Measurements from ENCODE around the gene SEZ6L2.
"Not testable (repeated sequence)": the region's sequence is repeated elsewhere in the genome, so short reads cannot be mapped to it uniquely, and the experiment has no call there.

The SEZ6L2 gene

DNA sequence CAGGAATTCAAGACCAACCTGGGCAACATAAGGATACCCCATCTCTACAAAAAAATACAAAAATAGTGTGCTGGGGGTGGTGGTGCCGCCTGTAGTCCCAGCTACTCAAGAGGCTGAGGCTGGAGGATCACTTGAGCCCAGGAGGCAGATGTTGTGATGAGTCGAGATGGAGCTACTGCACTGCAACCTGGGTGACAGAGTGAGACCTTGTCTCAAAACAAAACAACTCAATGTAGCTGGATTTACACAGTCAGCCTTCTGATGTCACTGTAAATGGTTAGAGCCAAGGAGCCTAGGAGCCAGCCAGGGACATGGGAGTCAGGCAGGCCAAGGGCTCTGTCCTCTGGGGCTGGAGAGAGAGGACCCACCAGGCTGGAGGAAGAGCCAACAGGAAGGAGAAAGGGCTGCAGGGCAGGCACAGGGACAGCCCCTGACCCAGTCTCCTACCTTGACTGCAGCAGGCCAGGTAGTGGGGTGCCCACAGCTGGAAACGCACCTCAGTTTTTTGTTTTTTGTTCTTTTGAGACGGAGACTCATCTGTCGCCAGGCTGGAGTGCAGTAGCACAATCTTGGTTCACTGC lies 44.7 kb downstream of the SEZ6L2 start:
- no peak for DNase-seq (ENCODE audit: low read depth)

DNA sequence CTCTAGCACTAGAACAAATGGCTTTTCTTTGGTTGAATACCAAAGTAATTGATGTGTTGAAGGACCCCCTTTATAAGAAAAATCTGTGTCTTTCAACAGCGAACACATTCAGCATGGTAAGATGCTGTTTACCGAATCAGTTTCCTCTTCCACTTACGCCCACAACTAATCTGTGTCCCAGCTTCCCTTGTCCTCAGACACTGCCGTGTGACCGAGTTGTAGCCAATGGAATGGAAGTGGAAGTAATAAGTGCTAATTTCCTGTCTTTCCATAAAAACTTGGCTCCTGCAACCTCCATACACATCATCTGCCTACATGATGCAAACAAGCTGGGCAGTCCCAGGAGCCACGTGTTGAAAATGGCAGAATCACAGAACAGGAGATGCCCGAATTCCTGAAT lies 46.7 kb downstream of the SEZ6L2 start:
- DNase-seq (ENCODE audit: low read depth), result no peak

DNA sequence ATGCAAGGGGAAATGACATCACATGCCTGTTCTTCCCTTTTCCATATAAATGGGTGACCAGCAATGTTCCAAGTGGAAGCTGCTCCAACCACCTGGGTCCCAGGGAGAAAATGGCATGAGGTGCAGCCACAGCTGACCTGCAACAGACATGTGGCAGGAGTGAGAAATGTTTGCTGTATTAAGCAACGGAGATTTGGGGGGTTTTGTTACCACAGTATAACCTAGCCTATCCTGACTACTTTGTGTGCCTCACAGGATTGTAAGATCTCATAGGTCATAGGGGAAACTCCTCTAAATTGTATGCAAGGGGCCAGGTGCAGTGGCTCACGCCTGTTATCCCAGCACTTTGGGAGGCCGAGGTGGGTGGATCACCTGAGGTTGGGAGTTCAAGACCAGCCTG lies 48.4 kb downstream of the SEZ6L2 start:
- no peak for DNase-seq (ENCODE audit: low read depth)

DNA sequence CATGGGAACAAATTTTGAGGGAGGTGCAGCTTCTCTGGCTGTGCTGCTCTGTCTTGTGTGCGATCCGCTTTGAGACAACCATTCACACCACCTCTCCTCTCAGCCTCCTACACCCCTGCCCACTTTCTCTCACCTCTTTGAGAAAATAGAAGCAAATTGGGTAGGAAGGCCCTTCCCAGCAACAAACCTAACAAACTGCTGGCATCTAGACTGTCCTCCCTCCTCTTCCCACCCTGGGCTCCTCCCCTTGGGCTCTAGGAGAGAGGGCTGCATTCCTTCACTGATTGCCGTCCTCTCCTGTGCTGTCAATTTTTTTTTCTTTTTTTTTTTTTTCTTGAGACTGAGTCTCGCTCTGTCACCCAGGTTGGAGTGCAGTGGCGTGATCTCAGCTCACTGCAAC lies 49.8 kb downstream of the SEZ6L2 start:
- DNase-seq (ENCODE audit: low read depth), result no peak

DNA sequence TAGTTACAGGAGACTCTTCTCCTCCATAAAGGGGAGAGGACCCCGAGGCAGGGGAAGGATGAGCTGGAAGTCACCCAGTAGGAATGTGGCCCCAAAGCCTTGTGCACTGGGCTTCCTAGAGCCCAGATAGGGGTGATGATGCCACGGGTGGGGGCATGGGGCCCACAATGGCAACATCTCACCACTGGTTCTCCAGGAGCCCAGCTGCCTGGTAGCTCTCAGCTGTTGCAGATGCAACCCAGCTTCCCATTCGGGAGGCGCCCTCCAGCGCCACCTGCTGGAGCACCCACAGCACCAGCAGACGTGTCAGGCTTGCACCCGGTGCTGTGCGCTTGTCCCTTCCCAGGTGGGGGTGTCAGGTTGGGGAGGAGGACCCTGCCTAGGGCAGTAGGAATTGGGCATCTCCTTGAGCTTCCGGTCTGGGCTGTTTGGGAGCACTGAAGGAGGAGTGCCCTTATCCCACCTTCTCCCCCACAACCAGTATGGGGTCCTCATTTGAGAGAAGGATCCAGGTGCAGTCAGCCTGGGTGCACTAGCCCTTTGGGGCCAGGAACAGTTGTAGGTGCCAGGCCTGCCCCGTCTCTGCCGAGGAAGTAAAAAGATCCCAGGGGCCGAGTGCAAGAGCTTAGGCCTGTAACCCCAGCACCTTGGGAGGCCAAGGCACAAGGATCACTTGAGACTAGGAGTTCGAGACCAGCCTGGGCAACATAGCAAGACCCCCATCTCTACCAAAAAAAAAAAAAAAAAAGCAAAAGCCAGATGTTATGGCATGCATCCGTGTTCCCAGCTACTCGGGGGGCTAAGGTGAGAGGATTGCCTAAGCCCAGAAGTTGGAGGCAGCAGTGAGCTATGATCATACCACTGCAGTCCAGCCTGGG lies 50.7 kb downstream of the SEZ6L2 start:
- DNase-seq (ENCODE audit: low read depth), result peak; percentile 43

DNA sequence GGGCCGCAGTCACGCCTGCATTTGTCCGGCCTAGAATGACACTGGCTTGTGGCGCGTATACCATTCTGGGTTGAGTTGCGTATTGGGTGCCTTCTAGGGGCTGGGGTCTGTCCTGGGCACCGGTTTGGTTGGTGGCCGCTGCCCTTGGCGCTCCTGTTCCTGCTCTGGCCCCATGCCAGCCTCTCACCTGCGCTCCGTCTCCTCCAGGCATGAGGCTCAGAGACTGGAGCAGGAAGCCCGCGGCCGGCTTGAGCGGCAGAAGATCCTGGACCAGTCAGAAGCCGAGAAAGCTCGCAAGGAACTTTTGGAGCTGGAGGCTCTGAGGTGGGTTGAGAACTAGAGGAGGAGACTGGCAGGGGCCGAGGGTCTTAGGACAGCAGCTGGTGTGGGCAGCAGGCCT lies 53.7 kb downstream of the SEZ6L2 start:
- DNase-seq (ENCODE audit: low read depth), result no peak

DNA sequence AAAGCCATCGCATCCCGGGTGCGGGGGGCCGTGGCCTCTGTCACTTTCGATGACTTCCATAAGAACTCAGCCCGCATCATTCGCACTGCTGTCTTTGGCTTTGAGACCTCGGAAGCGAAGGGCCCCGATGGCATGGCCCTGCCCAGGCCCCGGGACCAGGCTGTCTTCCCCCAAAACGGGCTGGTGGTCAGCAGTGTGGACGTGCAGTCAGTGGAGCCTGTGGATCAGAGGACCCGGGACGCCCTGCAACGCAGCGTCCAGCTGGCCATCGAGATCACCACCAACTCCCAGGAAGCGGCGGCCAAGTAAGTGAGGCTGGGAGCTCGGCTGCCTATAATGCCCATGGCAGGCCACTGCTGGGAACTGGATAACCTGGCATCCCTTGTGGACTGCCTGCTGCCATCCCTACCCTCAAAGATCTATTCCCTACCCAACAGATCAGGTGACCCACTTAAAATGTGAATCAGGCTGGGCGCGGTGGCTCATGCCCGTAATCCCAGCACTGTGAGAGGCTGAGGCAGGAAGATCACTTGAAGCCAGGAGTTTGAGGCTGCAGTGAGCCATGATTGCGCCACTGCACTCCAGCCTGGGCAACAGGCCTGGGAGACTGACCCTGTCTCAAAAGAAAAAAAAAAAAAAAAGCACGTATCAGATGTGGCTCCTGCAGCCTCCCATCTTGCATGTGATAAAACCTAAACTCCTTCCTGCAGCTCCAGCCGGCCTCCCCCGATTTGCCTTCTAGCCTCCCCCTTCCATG lies 54.6 kb downstream of the SEZ6L2 start:
- no peak for DNase-seq (ENCODE audit: low read depth)

DNA sequence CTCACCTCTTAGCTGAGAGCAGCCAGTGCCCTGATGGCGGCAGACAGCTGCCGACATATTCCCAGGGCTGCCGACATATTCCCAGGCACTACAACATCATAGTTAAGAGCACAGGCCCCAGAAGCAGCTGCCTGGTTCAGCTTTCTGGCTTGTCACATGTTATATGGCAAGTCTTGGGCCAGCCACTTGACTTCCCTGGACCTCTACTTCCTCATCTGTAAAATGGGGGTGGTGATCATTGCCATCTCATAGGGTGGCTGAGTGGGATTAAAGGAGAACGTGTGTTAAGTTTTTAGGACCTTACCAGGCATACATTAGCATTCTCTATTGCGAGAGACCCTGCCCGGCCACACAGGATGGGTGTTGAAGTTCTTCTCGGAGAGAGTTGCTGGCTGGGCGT lies 55.4 kb downstream of the SEZ6L2 start:
- no peak for DNase-seq (ENCODE audit: low read depth)

DNA sequence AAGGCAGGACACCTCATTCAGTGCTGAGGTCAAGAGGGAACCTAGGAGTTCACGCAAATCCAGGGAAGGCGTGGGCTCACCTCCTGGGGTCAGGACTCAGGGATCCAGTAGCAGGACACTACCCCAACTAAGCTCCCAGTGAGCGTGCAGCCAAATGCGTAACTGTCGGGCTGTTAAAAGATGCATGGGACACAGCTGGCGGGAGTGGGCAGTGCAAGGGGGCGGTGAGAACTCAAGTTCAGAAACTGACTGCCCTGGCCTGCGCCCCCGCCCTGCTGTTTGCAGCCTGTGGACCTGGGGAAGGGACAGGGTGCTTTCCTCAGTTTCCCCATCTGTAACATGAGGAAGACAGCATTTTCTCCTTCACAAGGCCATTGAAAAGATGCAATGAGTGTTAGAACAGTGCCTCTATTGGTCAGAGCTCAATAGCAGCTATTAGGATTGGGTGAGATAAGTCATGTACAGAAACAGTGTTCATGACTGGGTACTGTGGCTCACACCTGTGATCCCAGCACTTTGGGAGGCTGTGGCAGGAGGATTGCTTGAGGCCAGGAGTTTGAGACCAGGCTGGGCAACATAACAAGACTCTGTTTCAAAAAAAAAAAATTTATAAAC lies 56.5 kb downstream of the SEZ6L2 start:
- DNase-seq (ENCODE audit: low read depth), result no peak

DNA sequence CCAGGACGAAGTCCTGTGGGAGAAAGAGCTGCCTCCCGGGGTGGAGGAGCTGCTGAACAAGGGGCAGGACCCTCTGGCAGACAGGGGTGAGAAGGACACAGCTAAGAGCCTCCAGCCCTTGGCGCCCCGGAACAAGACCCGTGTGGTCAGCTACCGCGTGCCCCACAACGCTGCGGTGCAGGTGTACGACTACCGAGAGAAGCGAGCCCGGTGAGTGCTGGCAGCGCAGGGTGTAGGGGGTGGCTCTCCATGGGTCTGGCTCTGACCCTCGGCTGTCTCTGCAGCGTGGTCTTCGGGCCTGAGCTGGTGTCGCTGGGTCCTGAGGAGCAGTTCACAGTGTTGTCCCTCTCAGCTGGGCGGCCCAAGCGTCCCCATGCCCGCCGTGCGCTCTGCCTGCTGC lies 57.7 kb downstream of the SEZ6L2 start:
- no peak for DNase-seq (ENCODE audit: low read depth)

DNA sequence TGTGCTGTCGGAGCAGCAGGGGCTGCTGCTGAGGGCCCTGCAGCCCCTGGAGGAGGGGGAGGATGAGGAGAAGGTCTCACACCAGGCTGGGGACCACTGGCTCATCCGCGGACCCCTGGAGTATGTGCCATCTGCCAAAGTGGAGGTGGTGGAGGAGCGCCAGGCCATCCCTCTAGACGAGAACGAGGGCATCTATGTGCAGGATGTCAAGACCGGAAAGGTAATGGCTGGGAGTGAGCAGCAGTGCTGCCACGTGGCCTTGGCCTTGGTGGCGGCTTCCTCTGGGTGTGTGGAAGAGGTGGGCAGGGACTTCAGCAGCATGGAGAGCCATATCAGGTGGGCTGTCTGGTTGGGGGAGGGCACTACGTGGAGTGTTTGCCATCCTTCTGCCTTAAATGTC lies 59.1 kb downstream of the SEZ6L2 start:
- no peak for DNase-seq (ENCODE audit: low read depth)

DNA sequence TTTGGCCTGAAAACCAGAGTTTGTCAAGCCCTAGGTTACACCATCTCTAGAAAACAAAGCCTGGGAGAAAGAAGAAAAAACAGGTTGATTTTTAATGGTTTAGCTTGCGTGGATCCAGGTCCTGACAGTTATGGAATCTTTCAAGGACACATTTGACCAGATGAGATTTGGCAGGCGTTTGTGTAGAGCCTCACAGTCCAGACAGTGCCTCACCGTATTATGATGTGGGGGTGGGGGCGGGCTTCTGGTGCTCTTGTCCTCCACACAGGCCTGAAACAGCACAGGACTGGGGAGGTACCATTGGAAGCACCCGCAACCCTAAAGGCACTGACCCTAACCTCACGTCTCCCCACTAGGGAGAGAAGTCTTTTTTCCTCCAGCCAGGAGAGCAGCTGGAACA lies 59.5 kb downstream of the SEZ6L2 start:
- no peak for DNase-seq (ENCODE audit: low read depth)

DNA sequence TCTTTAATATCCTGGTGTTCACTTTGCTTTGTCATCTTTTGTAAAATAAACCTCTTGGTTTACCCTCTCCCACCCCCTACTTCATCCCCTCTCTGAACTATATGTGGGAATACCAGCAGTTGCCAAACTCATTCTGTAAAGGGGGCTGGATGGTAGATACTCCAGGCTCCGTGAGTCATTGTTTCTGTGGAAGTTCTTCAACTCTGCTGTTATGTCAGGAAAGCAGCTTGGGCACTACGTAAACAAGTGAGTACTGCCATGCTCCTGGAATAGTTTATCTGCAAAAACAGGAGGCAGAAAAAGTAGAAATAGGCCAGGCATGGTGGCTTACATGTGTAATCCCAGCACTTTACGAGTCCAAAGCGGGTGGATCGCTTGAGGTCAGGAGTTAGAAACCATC lies 61.5 kb downstream of the SEZ6L2 start:
- DNase-seq (ENCODE audit: low read depth), result no peak

DNA sequence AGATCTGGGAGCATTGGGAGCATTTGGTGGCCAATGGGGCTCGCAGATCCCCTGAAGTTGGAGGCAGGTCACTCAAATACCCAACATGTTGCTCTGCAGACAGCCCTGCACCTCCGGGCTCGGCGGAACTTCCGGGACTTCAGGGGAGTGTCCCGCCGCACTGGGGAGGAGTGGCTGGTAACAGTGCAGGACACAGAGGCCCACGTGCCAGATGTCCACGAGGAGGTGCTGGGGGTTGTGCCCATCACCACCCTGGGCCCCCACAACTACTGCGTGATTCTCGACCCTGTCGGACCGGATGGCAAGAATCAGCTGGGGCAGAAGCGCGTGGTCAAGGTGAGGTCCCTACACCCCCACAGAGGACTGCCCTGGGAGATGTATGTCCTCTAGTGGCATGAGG lies 62.7 kb downstream of the SEZ6L2 start:
- DNase-seq (ENCODE audit: low read depth), result no peak

DNA sequence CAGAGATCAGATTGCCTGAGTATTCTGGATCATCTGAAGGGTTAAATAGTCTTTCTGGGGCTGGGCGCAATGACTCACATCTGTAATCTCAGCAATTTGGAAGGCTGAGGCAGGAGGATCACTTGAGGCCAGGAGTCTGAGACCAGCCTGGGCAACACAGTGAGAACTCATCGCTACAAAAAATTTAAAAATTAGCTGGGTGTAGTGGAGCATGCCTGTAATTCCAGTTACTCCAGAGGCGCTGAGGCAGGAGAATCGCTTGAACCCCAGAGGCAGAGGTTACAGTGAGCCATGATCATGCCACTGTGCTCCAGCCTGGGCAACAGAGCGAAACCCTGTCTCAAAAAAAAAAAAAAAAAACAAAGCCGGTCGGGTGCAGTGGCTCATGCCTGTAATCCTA lies 63.4 kb downstream of the SEZ6L2 start:
- no peak for DNase-seq (ENCODE audit: low read depth)

DNA sequence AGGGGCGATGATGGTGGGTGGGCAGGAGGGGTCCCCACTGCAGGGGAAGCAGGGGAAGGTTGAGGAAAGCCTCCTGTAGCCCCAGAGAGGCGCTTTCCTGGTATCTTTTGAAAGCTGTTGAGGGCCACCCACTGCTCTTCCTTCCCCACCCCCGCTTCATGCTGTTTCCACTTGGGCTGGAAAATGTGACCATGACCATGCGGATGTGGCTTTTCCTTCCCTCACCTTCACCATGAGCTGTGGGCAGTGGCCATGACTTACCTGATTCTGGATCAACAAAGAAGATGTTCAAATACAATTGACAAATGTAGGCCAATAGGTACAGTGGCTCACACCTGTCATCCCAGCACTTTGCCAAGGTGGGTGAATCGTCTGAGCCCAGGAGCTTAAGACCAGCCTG lies 65.3 kb downstream of the SEZ6L2 start:
- DNase-seq (ENCODE audit: low read depth), result no peak

DNA sequence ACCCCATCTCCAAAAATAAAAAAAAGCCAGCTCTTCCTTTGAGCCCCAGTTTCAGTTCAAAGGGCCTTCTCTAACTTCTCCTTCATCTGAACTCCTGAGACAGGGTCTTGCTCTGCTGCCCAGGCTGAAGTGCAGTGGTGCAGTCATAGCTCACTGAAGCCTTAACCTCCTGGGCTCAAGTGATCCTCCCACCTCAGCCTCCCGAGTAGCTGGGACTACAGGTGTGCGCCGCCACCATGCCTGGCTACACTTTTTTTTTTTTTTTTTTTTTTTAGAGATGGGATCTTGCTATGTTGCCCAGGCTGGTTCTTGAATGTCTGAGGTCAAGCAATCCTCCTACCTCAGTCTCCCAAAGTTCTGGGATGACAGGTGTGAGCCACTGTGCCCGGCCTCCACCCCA lies 66.1 kb downstream of the SEZ6L2 start:
- not testable (repeated sequence) for DNase-seq (ENCODE audit: low read depth)

DNA sequence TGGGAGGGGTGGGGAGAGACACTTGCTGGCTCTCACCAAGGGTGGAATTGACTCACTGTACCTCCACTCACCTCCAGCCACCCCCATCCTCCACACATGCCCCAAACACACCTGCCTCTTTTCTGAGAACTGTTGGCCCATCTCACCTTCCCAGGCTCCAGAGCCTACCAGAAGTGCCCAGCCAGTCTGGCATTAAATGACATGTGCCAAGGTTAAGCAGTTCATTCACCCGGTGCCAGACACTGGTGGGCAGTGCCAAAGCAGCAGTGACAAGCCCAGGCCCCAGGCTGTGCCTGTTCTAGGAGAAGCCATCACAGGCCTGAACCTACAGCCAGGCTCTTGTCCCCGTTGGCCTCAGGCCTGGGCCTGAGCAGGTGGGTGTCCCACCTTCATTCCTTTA lies 67.9 kb downstream of the SEZ6L2 start:
- no peak for DNase-seq (ENCODE audit: low read depth)

DNA sequence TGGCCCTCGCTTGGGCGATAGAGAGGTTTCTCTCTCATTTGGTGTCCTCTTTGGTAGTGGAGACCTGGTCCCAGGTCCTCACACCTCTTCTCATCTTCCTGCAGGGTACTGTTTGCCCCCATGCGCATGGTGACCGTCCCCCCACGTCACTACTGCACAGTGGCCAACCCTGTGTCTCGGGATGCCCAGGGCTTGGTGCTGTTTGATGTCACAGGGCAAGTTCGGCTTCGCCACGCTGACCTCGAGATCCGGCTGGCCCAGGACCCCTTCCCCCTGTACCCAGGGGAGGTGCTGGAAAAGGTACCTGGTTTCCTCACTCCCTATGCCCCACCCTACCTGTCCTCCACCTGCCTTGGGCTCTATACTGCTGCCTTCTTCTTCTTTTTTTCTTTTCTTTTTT lies 68.6 kb downstream of the SEZ6L2 start:
- DNase-seq (ENCODE audit: low read depth), result no peak

DNA sequence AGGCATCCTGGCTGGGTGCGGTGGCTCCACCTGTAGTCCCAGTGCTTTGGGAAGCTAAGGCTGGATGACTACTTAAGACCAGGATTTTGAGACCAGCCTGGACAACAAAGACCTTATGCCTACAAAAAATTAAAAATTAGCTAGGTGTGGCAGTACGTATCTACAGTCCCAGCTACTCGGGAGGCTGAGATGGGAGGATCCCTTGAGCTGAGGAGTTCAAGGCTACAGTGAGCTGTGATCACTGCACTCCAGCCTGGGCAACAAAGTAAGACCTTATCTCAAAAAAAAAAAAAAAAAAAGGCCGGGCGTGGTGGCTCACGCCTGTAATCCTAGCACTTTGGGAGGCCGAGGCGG lies 73.0 kb downstream of the SEZ6L2 start:
- no peak for DNase-seq (ENCODE audit: low read depth)

DNA sequence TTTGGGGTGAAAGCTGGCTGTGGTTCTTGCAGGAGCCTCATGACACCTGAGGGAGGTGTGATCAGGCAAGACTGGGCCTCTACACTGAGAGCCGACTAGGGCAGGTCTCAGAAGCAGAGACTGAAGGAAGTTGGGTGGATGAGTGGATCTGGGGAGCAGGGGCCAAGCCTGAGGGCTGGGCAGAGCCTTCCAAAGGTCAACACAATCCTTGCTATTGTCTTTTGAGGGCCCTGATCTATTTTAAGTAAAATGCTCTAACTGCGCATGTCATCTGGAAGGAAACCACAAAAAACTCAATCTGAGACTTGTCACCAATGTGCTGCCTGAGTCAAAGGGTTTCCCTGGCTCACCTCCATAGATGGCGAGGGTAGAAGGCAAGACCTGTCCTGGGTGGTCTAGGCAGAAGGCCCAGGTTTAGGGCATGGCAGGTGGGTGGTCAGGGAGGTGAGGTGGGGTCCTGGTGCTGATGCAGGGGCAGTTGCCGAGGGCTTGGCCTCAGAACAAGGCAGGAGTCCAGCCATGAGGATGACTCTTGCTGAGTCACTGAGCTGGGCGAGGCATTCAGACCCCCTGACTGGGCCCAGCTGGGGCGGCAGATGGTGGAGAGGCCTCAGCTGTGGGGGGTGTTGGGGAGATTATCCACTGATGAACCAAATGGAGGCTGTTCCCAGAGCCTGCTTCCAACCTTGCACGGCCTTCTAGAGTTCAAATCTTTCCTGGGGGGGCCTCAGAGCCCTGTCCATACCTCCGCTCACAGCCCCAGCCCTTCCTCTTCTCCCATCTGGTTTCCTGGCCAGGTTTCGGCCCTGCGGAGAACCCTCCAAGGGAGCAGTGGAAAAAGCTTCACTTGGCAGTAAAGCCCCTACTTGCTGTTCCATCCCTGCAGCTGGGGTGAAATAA lies 74.0 kb downstream of the SEZ6L2 start:
- no peak for DNase-seq (ENCODE audit: low read depth)

All from T-helper 22 cell (primary cell).